ENCODE measurements around the gene SFTPB. TPM values are rescaled to one million over a fixed set of nuclear protein-coding genes. Genes with fewer than 3 reads are reported as not detected.
A peak's percentile ranks its signal among the peaks of the same experiment; 100 is the strongest.

SFTPB gene
- total RNA-seq, 2 experiments from 2014 or later = not detected

- TF ChIP-seq CTCF (conservative IDR thresholded peaks at IDR 0.05; ENCODE audit: low read length) (no peak), EZH2phosphoT487 (IDR thresholded peaks at IDR 0.05; ENCODE audit: borderline replicate concordance, low read depth, low read length) (no peak)
- intact Hi-C loops (cut with micrococcal nuclease; ENCODE audit: unreplicated experiment) = loop anchor here (2.0 to 5.0 kb wide), 2 partner anchors 27 to 69 kb away; no protein-coding TSS in a partner anchor
- DNase-seq (ENCODE audit: low spot score) = no peak
- ChIA-PET CTCF (ENCODE audit: unreplicated experiment) (no interaction called here), POLR2A (interaction anchor here (0.5 to 0.6 kb wide), 2 partner anchors 22 to 728 kb away, joined by 3 read pairs; no protein-coding TSS in a partner anchor)
- Histone ChIP-seq H3K79me2 (ENCODE audit: insufficient read depth, low read depth, low read length) (no peaks in the 10 kb centered on the region), H3K4me3 (ENCODE audit: low read depth, low read length, poor library complexity, severe bottlenecking) (no peak overlapping the region), H4K20me1 (ENCODE audit: insufficient read depth, low read length) (no peaks in the 10 kb centered on the region), H3K9me3 (ENCODE audit: low read length) (no peaks in the 10 kb centered on the region), H3K4me2 (ENCODE audit: low read length) (no peak overlapping the region), H3K27ac (ENCODE audit: low read depth, low read length, poor library complexity, severe bottlenecking) (no peak overlapping the region), H3K4me1 (ENCODE audit: insufficient read depth, low read length, poor library complexity, severe bottlenecking) (peaks cover 11% of the 10 kb centered on the region), H3K36me3 (ENCODE audit: insufficient read depth, low read length) (no peaks in the 10 kb centered on the region), H3K9me2 (ENCODE audit: insufficient read depth, low read length) (no peaks in the 10 kb centered on the region), H2AFZ (ENCODE audit: low read length) (no peak overlapping the region)
- no TSS peak for BruUV-seq (replicated peaks)
Measured at GRCh38 chr2:85706063-85706462, 38.1 kb upstream of the SFTPB start.

- Histone ChIP-seq H4K20me1 (ENCODE audit: insufficient read depth, low read length) (no peaks in the 10 kb centered on the region), H3K4me3 (ENCODE audit: low read depth, low read length, poor library complexity, severe bottlenecking) (no peak overlapping the region), H3K27ac (ENCODE audit: low read depth, low read length, poor library complexity, severe bottlenecking) (no peak overlapping the region), H3K9me3 (ENCODE audit: low read length) (no peaks in the 10 kb centered on the region), H3K79me2 (ENCODE audit: insufficient read depth, low read depth, low read length) (no peaks in the 10 kb centered on the region), H3K36me3 (ENCODE audit: insufficient read depth, low read length) (no peaks in the 10 kb centered on the region), H2AFZ (ENCODE audit: low read length) (no peak overlapping the region), H3K4me2 (ENCODE audit: low read length) (no peak overlapping the region), H3K4me1 (ENCODE audit: insufficient read depth, low read length, poor library complexity, severe bottlenecking) (peaks cover 11% of the 10 kb centered on the region), H3K9me2 (ENCODE audit: insufficient read depth, low read length) (no peaks in the 10 kb centered on the region)
- DNase-seq (ENCODE audit: low spot score) = no peak
- TF ChIP-seq EZH2phosphoT487 (IDR thresholded peaks at IDR 0.05; ENCODE audit: borderline replicate concordance, low read depth, low read length) = no peak
- no peak for TF ChIP-seq CTCF (conservative IDR thresholded peaks at IDR 0.05; ENCODE audit: low read length)
- ChIA-PET CTCF (ENCODE audit: unreplicated experiment) (no interaction called here), POLR2A (interaction anchor here (0.7 kb wide), 1 partner anchor 588 kb away, joined by 3 read pairs; no protein-coding TSS in a partner anchor)
- intact Hi-C loops (cut with micrococcal nuclease; ENCODE audit: unreplicated experiment) = loop anchor here (2.0 to 5.0 kb wide), 2 partner anchors 27 to 68 kb away; no protein-coding TSS in a partner anchor
- no TSS peak for BruUV-seq (replicated peaks)
Measured at GRCh38 chr2:85705680-85706039, 37.7 kb upstream of the SFTPB start.

GRCh38 chr2:85704800-85705679, 37.0 kb upstream of the SFTPB start:
- H3K27ac ChIP-seq (ENCODE audit: low read depth, low read length, poor library complexity, severe bottlenecking) = no peak overlapping the region
- DNase-seq (ENCODE audit: low spot score) = peak; percentile 21
- H2AFZ ChIP-seq (ENCODE audit: low read length) = no peak overlapping the region
- H3K4me2 ChIP-seq (ENCODE audit: low read length) = peak overlapping the region; percentile 23; the same call in 1 of the 2 replicates
- ChIA-PET CTCF (ENCODE audit: unreplicated experiment) (no interaction called here), POLR2A (interaction anchor here (0.7 to 1.4 kb wide), 3 partner anchors 68 to 588 kb away, joined by 3 read pairs; no protein-coding TSS in a partner anchor)
- intact Hi-C loops (cut with micrococcal nuclease; ENCODE audit: unreplicated experiment) = loop anchor here (5.0 kb wide), 1 partner anchor 68 kb away; no protein-coding TSS in a partner anchor
- no peaks in the 10 kb centered on the region for H3K79me2 ChIP-seq (ENCODE audit: insufficient read depth, low read depth, low read length)
- H3K9me2 ChIP-seq (ENCODE audit: insufficient read depth, low read length) = no peaks in the 10 kb centered on the region
- H4K20me1 ChIP-seq (ENCODE audit: insufficient read depth, low read length) = no peaks in the 10 kb centered on the region
- H3K36me3 ChIP-seq (ENCODE audit: insufficient read depth, low read length) = no peaks in the 10 kb centered on the region
- TF ChIP-seq CTCF (conservative IDR thresholded peaks at IDR 0.05; ENCODE audit: low read length) = no peak
- no peaks in the 10 kb centered on the region for H3K9me3 ChIP-seq (ENCODE audit: low read length)
- no TSS peak for BruUV-seq (replicated peaks)
- peaks cover 11% of the 10 kb centered on the region for H3K4me1 ChIP-seq (ENCODE audit: insufficient read depth, low read length, poor library complexity, severe bottlenecking)
- H3K4me3 ChIP-seq (ENCODE audit: low read depth, low read length, poor library complexity, severe bottlenecking) = no peak overlapping the region
